ENCODE measurements around the gene FOLR1. TPM values are rescaled to one million over a fixed set of nuclear protein-coding genes. Genes with fewer than 3 reads are reported as not detected.
"Not testable (repeated sequence)": the region's sequence is repeated elsewhere in the genome, so short reads cannot be mapped to it uniquely, and the experiment has no call there.

The FOLR1 gene
- total RNA-seq, 1 experiment from 2014 or later: 4.8 TPM

- no peak for TF ChIP-seq POLR2A (IDR thresholded peaks at IDR 0.05; ENCODE audit: borderline replicate concordance, extremely low read depth, insufficient read depth, insufficient read length)
Measured at GRCh38 chr11:72202571-72202970, 10.6 kb downstream of the FOLR1 start (continued).

GRCh38 chr11:72203163-72203562 lies 11.2 kb downstream of the FOLR1 start:
- BruUV-seq (replicated peaks): no TSS peak
- no peak for DNase-seq (ENCODE audit: low read depth, low spot score)

GRCh38 chr11:72204886-72205285 lies 12.9 kb downstream of the FOLR1 start:
- no peak for DNase-seq (ENCODE audit: low read depth, low spot score)
- Histone ChIP-seq H2AFZ (ENCODE audit: low read depth, low read length, poor library complexity, severe bottlenecking) (no peak overlapping the region), H3K4me1 (ENCODE audit: control insufficient read depth in 1 of 2, insufficient read depth in 2 of 2, low read length in 2 of 2) (no peaks in the 10 kb centered on the region), H3K79me2 (ENCODE audit: insufficient read depth, low read length) (no peaks in the 10 kb centered on the region), H3K36me3 (ENCODE audit: control insufficient read depth in 1 of 2, insufficient read depth in 2 of 2, low read length in 2 of 2) (no peaks in the 10 kb centered on the region), H3K27ac (ENCODE audit: low read depth, low read length) (no peak overlapping the region), H3K27me3 (ENCODE audit: insufficient read depth, low read length) (no peaks in the 10 kb centered on the region), H3K9me3 (ENCODE audit: control insufficient read depth in 1 of 2, insufficient read depth in 1 of 2, low read depth in 1 of 2, low read length in 2 of 2) (no peaks in the 10 kb centered on the region), H3K4me3 (replicated peaks in 1 of 2; ENCODE audit: low read depth in 1 of 2, low read length in 2 of 2) (no peak overlapping the region), H3K9me2 (ENCODE audit: insufficient read depth) (no peaks in the 10 kb centered on the region), H3K9ac (ENCODE audit: low read length) (no peak overlapping the region), H4K20me1 (ENCODE audit: insufficient read depth) (no peaks in the 10 kb centered on the region), H3K4me2 (ENCODE audit: low read length) (no peak overlapping the region)
- intact Hi-C loops (cut with micrococcal nuclease): no loop called here
- POLR2A ChIA-PET: no interaction called here
- no peak for ATAC-seq
- no TSS peak for BruUV-seq (replicated peaks)
- CTCF ChIA-PET: no interaction called here
- TF ChIP-seq SIN3A (IDR thresholded peaks at IDR 0.05; ENCODE audit: low read depth) (no peak), ZBTB33 (IDR thresholded peaks at IDR 0.05; ENCODE audit: extremely low read depth, insufficient replicate concordance, low read length) (no peak), SRF (IDR thresholded peaks at IDR 0.05; ENCODE audit: low read depth) (no peak)
- RAD21 ChIA-PET (ENCODE audit: low non-redundant PET in 1 of 2, low total read pairs in 2 of 2, uncharacterized antibody in 2 of 2, unreplicated experiment in 2 of 2): interaction anchor here in 1 of 2 experiments (0.7 kb wide), 1 partner anchor 222 kb away, joined by 4 read pairs; no protein-coding TSS in a partner anchor

More at GRCh38 chr11:72203163-72203562, 11.2 kb downstream of the FOLR1 start:
- no peaks in the 10 kb centered on the region for H4K20me1 ChIP-seq (ENCODE audit: insufficient read depth)
- H3K27me3 ChIP-seq (ENCODE audit: insufficient read depth, low read length): no peaks in the 10 kb centered on the region
- no peak overlapping the region for H3K9ac ChIP-seq (ENCODE audit: low read length)
- RAD21 ChIA-PET (ENCODE audit: low non-redundant PET in 1 of 2, low total read pairs in 2 of 2, uncharacterized antibody in 2 of 2, unreplicated experiment in 2 of 2): no interaction called here
- no peaks in the 10 kb centered on the region for H3K36me3 ChIP-seq (ENCODE audit: control insufficient read depth in 1 of 2, insufficient read depth in 2 of 2, low read length in 2 of 2)
- intact Hi-C loops (cut with micrococcal nuclease): no loop called here
- H3K4me3 ChIP-seq (replicated peaks in 1 of 2; ENCODE audit: low read depth in 1 of 2, low read length in 2 of 2): no peak overlapping the region
- no peak for ATAC-seq
- no peaks in the 10 kb centered on the region for H3K4me1 ChIP-seq (ENCODE audit: control insufficient read depth in 1 of 2, insufficient read depth in 2 of 2, low read length in 2 of 2)
- CTCF ChIA-PET: no interaction called here
- H3K79me2 ChIP-seq (ENCODE audit: insufficient read depth, low read length): no peaks in the 10 kb centered on the region
- H3K9me2 ChIP-seq (ENCODE audit: insufficient read depth): no peaks in the 10 kb centered on the region
- TF ChIP-seq CBX3 (IDR thresholded peaks at IDR 0.05; ENCODE audit: low read depth): no peak
- no peaks in the 10 kb centered on the region for H3K9me3 ChIP-seq (ENCODE audit: control insufficient read depth in 1 of 2, insufficient read depth in 1 of 2, low read depth in 1 of 2, low read length in 2 of 2)
- H2AFZ ChIP-seq (ENCODE audit: low read depth, low read length, poor library complexity, severe bottlenecking): no peak overlapping the region
- POLR2A ChIA-PET: no interaction called here
- no peak overlapping the region for H3K4me2 ChIP-seq (ENCODE audit: low read length)
- no peak overlapping the region for H3K27ac ChIP-seq (ENCODE audit: low read depth, low read length)

- H3K9me3 ChIP-seq (ENCODE audit: control insufficient read depth in 1 of 2, insufficient read depth in 1 of 2, low read depth in 1 of 2, low read length in 2 of 2); H3K27ac ChIP-seq (ENCODE audit: low read depth, low read length); H3K4me3 ChIP-seq (replicated peaks in 1 of 2; ENCODE audit: low read depth in 1 of 2, low read length in 2 of 2); POLR2A ChIA-PET; H4K20me1 ChIP-seq (ENCODE audit: insufficient read depth); H2AFZ ChIP-seq (ENCODE audit: low read depth, low read length, poor library complexity, severe bottlenecking); H3K4me1 ChIP-seq (ENCODE audit: control insufficient read depth in 1 of 2, insufficient read depth in 2 of 2, low read length in 2 of 2); H3K36me3 ChIP-seq (ENCODE audit: control insufficient read depth in 1 of 2, insufficient read depth in 2 of 2, low read length in 2 of 2); H3K9ac ChIP-seq (ENCODE audit: low read length); BruUV-seq (replicated peaks); intact Hi-C loops (cut with micrococcal nuclease); H3K9me2 ChIP-seq (ENCODE audit: insufficient read depth); H3K79me2 ChIP-seq (ENCODE audit: insufficient read depth, low read length); DNase-seq (ENCODE audit: low read depth, low spot score); H3K27me3 ChIP-seq (ENCODE audit: insufficient read depth, low read length); H3K4me2 ChIP-seq (ENCODE audit: low read length); RAD21 ChIA-PET (ENCODE audit: low non-redundant PET in 1 of 2, low total read pairs in 2 of 2, uncharacterized antibody in 2 of 2, unreplicated experiment in 2 of 2); ATAC-seq: not testable (repeated sequence)
- CTCF ChIA-PET: interaction anchor here (1.5 kb wide), 1 partner anchor 265 kb away, joined by 3 read pairs; no protein-coding TSS in a partner anchor
Measured at GRCh38 chr11:72206794-72207193, 14.9 kb downstream of the FOLR1 start.

Data from HCT116 (cell line).